Measurements from ENCODE around the gene RBCK1. TPM values are rescaled to one million over a fixed set of nuclear protein-coding genes. Genes with fewer than 3 reads are reported as not detected.

The RBCK1 gene
- total RNA-seq, 1 donor = 104 TPM

DNA sequence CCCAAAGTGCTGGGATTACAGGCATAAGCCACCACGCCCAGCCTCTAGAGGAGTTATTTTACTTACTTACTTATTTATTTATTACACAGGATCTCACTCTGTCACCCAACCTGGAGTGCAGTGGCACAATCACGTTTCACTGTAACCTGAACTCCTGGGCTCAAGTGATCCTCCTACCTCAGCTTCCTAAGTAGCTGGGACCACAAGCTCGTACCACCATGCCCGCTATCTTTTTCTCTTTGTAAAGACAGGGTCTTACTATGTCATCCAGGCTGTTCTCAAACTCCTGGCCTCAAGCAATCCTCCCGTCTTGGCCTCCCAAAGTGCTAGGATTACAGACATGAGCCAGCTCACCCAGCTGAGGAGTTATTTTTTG lies 29.1 kb upstream of the RBCK1 start:
- DNase-seq (ENCODE audit: insufficient read length, low spot score, missing footprints) = no peak
- H2AFZ ChIP-seq (ENCODE audit: low read length) = no peak overlapping the region
- no peaks in the 10 kb centered on the region for H3K27me3 ChIP-seq (ENCODE audit: insufficient read depth, low read length)
- no peak overlapping the region for H3K4me3 ChIP-seq (ENCODE audit: insufficient read depth, low read length)
- TF ChIP-seq, protein P1, sequence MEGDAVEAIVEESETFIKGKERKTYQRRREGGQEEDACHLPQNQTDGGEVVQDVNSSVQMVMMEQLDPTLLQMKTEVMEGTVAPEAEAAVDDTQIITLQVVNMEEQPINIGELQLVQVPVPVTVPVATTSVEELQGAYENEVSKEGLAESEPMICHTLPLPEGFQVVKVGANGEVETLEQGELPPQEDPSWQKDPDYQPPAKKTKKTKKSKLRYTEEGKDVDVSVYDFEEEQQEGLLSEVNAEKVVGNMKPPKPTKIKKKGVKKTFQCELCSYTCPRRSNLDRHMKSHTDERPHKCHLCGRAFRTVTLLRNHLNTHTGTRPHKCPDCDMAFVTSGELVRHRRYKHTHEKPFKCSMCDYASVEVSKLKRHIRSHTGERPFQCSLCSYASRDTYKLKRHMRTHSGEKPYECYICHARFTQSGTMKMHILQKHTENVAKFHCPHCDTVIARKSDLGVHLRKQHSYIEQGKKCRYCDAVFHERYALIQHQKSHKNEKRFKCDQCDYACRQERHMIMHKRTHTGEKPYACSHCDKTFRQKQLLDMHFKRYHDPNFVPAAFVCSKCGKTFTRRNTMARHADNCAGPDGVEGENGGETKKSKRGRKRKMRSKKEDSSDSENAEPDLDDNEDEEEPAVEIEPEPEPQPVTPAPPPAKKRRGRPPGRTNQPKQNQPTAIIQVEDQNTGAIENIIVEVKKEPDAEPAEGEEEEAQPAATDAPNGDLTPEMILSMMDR (IDR thresholded peaks at IDR 0.05; ENCODE audit: extremely low read depth, low read depth, low read length) = no peak
- H3K4me1 ChIP-seq (ENCODE audit: insufficient read depth, low read length) = no peaks in the 10 kb centered on the region
- no peak overlapping the region for H3K4me2 ChIP-seq (ENCODE audit: insufficient read depth, low read length)
- no peaks in the 10 kb centered on the region for H3K9me3 ChIP-seq (ENCODE audit: low read depth, low read length)
- peaks cover 10% of the 10 kb centered on the region for H4K20me1 ChIP-seq (ENCODE audit: insufficient read depth, low read length)
- no peak overlapping the region for H3K27ac ChIP-seq (ENCODE audit: low read depth, low read length)
- H3K36me3 ChIP-seq (ENCODE audit: insufficient read depth, low read length) = no peaks in the 10 kb centered on the region
- H3K79me2 ChIP-seq (ENCODE audit: insufficient read depth, low read length) = peaks cover 10% of the 10 kb centered on the region

DNA sequence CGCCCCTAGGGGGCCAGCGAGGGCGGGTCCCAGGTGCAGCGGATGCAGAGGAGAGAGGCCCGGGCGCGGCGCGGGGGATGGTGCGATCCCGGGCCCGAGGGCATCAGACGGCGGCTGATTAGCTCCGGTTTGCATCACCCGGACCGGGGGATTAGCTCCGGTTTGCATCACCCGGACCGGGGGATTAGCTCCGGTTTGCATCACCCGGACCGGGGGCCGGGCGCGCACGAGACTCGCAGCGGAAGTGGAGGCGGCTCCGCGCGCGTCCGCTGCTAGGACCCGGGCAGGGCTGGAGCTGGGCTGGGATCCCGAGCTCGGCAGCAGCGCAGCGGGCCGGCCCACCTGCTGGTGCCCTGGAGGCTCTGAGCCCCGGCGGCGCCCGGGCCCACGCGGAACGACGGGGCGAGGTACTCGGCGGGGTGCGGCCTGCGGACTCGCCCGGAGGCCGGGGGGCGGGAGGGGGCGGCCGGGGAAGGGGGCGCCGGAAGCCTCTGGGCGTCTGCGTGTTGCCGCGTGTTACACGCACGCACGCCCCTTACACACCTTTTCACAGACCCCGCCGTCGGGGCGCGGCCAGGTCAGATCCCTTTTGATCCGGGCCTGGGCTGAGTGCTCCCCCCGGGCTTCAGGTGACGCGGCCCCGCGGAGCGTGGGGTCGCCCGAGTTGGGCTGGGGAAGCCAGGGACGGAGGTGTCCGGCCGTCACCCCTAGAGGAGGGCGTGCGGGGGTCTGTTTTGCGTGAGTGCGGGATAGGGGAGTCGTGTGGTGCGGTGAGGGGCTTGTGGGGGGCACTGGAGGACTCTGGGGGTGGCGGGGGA lies 27.1 kb upstream of the RBCK1 start:
- peak overlapping the region; percentile 77 for H3K4me3 ChIP-seq (ENCODE audit: insufficient read depth, low read length)
- no peaks in the 10 kb centered on the region for H3K4me1 ChIP-seq (ENCODE audit: insufficient read depth, low read length)
- H3K4me2 ChIP-seq (ENCODE audit: insufficient read depth, low read length) = peak overlapping the region; percentile 81
- peaks cover 14% of the 10 kb centered on the region for H3K79me2 ChIP-seq (ENCODE audit: insufficient read depth, low read length)
- TF ChIP-seq, protein P1 (IDR thresholded peaks at IDR 0.05; ENCODE audit: extremely low read depth, low read depth, low read length) = no peak
- no peaks in the 10 kb centered on the region for H3K9me3 ChIP-seq (ENCODE audit: low read depth, low read length)
- DNase-seq (ENCODE audit: insufficient read length, low spot score, missing footprints) = peak; percentile 85
- H3K36me3 ChIP-seq (ENCODE audit: insufficient read depth, low read length) = no peaks in the 10 kb centered on the region
- H4K20me1 ChIP-seq (ENCODE audit: insufficient read depth, low read length) = peaks cover 10% of the 10 kb centered on the region
- no peak overlapping the region for H3K27ac ChIP-seq (ENCODE audit: low read depth, low read length)
- H3K27me3 ChIP-seq (ENCODE audit: insufficient read depth, low read length) = no peaks in the 10 kb centered on the region
- peak overlapping the region; percentile 35 for H2AFZ ChIP-seq (ENCODE audit: low read length)

DNA sequence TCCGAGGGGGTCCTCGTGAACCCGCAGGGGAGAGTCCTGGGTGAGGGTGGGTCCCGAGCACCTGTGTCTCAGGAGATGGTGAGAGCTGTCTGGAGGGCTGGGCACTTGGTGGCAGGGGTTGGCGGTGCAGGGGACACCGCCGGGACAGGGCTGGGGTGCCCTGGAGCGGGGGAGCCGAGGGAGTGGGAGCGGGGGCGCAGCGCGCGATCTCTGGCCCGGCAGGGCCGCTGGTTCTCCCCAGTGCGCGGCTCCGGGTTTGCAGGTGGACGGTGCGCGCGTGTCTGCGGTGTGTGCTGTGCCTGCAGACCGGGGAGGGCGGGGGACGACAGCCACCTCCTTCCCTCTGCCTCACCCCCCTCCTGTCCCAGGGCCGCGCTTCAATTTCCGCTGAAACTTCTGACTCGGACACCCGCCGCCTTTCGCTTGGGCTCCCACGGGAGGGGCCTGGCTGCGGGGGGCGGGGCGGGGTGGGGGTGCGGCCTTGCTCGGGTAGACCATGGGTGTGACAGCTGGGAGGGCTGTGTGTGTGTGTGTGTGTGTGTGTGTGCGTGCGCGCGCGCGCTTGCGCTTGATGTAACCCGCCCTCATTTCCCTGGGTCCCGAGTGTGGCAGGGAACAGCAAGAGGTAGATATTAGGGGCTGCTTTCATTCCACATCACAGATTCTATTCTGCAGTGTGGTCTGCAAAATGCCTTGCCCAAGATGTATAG lies 26.4 kb upstream of the RBCK1 start:
- peak; percentile 92 for DNase-seq (ENCODE audit: insufficient read length, low spot score, missing footprints)
- H3K4me3 ChIP-seq (ENCODE audit: insufficient read depth, low read length) = peak overlapping the region; percentile 77
- peak overlapping the region; percentile 81 for H3K4me2 ChIP-seq (ENCODE audit: insufficient read depth, low read length)
- H4K20me1 ChIP-seq (ENCODE audit: insufficient read depth, low read length) = peaks cover 10% of the 10 kb centered on the region
- H3K27ac ChIP-seq (ENCODE audit: low read depth, low read length) = no peak overlapping the region
- H3K79me2 ChIP-seq (ENCODE audit: insufficient read depth, low read length) = peaks cover 14% of the 10 kb centered on the region
- no peaks in the 10 kb centered on the region for H3K9me3 ChIP-seq (ENCODE audit: low read depth, low read length)
- no peaks in the 10 kb centered on the region for H3K27me3 ChIP-seq (ENCODE audit: insufficient read depth, low read length)
- H2AFZ ChIP-seq (ENCODE audit: low read length) = peak overlapping the region; percentile 62
- TF ChIP-seq, protein P1 (IDR thresholded peaks at IDR 0.05; ENCODE audit: extremely low read depth, low read depth, low read length) = no peak
- no peaks in the 10 kb centered on the region for H3K36me3 ChIP-seq (ENCODE audit: insufficient read depth, low read length)
- H3K4me1 ChIP-seq (ENCODE audit: insufficient read depth, low read length) = no peaks in the 10 kb centered on the region
